ENCODE data around the gene MAD1L1. TPM values are rescaled to one million over a fixed set of nuclear protein-coding genes. Genes with fewer than 3 reads are reported as not detected.

MAD1L1 gene
- total RNA-seq, 1 donor from 2014 or later: 32.7 TPM

DNA sequence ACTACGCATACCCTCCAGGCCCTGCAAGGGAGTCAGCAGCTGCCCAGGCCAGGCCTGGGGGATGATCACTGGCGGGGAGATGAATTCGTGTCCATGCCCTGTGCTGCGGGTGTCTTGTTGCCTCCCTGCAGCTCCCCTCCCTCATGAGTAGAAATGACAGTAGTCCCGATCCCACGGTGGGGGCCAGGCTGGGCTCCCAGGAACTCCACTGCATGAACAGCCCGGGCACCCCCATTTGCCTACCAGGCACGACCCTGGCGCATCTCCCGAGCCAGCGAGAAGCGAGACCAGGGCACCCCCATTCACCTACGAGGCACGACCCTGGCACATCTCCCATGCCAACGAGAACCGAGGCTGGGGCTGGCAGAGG lies 316.2 kb downstream of the MAD1L1 start:
- Mint-ChIP-seq H3K9me3 (ENCODE audit: unreplicated experiment) (no peaks in the 10 kb centered on the region), H3K27me3 (ENCODE audit: unreplicated experiment) (no peaks in the 10 kb centered on the region), H3K4me3 (ENCODE audit: unreplicated experiment) (no peak overlapping the region), H3K36me3 (ENCODE audit: unreplicated experiment) (no peaks in the 10 kb centered on the region), H3K4me1 (ENCODE audit: unreplicated experiment) (peaks cover 10% of the 10 kb centered on the region), H3K27ac (ENCODE audit: unreplicated experiment) (no peak overlapping the region)
- no peak for DNase-seq (ENCODE audit: extremely low spot score, unreplicated experiment)
- TF ChIP-seq, protein P1, sequence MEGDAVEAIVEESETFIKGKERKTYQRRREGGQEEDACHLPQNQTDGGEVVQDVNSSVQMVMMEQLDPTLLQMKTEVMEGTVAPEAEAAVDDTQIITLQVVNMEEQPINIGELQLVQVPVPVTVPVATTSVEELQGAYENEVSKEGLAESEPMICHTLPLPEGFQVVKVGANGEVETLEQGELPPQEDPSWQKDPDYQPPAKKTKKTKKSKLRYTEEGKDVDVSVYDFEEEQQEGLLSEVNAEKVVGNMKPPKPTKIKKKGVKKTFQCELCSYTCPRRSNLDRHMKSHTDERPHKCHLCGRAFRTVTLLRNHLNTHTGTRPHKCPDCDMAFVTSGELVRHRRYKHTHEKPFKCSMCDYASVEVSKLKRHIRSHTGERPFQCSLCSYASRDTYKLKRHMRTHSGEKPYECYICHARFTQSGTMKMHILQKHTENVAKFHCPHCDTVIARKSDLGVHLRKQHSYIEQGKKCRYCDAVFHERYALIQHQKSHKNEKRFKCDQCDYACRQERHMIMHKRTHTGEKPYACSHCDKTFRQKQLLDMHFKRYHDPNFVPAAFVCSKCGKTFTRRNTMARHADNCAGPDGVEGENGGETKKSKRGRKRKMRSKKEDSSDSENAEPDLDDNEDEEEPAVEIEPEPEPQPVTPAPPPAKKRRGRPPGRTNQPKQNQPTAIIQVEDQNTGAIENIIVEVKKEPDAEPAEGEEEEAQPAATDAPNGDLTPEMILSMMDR (IDR thresholded peaks at IDR 0.05): no peak

DNA sequence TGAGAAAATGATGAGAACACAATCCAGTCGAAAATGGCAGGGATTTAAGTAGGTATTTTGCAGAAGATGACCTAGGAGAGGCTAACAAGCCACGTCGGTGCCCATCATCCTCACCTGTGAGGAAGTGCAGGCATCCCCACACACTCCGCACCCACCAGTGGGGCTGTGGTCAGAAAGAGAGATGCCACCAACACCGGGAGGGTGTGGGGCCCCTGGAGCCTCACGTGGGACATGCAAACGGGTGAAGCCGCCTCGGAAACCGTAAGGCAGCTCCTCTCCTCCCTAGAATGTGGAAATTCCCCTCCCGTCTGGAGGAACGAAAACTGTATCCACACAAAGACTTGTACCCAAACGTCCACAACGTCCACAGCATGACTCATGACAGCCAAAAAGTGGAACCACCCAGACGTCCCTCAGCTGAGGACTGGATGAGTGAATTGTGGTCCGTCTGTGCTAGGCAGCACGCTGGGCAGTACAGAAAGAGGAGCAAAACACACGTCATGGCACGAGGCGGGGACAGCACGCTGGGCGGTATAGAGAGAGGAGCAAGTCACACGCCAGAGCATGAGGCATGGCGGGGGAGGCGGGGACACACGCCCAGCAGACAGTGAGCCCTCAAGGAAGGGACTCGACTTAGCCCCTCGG lies 316.7 kb downstream of the MAD1L1 start:
- H3K4me1 Mint-ChIP-seq (ENCODE audit: unreplicated experiment): peaks cover 10% of the 10 kb centered on the region
- no peaks in the 10 kb centered on the region for H3K27me3 Mint-ChIP-seq (ENCODE audit: unreplicated experiment)
- TF ChIP-seq, protein P1 (IDR thresholded peaks at IDR 0.05): no peak
- H3K27ac Mint-ChIP-seq (ENCODE audit: unreplicated experiment): no peak overlapping the region
- no peaks in the 10 kb centered on the region for H3K36me3 Mint-ChIP-seq (ENCODE audit: unreplicated experiment)
- no peak for DNase-seq (ENCODE audit: extremely low spot score, unreplicated experiment)
- H3K9me3 Mint-ChIP-seq (ENCODE audit: unreplicated experiment): no peaks in the 10 kb centered on the region
- H3K4me3 Mint-ChIP-seq (ENCODE audit: unreplicated experiment): no peak overlapping the region

DNA sequence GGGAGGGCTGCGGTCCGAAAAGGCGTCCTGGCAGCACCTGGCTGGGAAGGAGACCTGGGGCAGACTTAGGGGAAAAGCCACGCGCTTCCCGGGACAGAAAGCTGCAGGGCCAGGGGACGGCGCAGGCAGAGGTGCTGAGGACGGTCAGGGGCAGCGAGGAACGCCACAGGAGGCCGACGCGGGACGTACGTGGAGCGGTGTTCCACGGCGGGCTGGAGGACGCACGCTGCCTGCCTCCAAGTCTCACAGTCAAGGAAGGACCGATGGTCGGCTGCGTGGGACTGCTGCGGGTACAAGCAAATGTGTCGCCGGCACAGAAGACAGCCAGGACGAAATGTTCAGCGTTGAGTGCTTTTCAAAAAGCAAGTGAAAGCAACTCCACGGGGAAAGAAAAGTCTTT lies 317.4 kb downstream of the MAD1L1 start:
- no peak for DNase-seq (ENCODE audit: extremely low spot score, unreplicated experiment)
- H3K27ac Mint-ChIP-seq (ENCODE audit: unreplicated experiment): no peak overlapping the region
- no peaks in the 10 kb centered on the region for H3K27me3 Mint-ChIP-seq (ENCODE audit: unreplicated experiment)
- no peak overlapping the region for H3K4me3 Mint-ChIP-seq (ENCODE audit: unreplicated experiment)
- H3K9me3 Mint-ChIP-seq (ENCODE audit: unreplicated experiment): no peaks in the 10 kb centered on the region
- peaks cover 10% of the 10 kb centered on the region for H3K4me1 Mint-ChIP-seq (ENCODE audit: unreplicated experiment)
- TF ChIP-seq, protein P1 (IDR thresholded peaks at IDR 0.05): no peak
- no peaks in the 10 kb centered on the region for H3K36me3 Mint-ChIP-seq (ENCODE audit: unreplicated experiment)

DNA sequence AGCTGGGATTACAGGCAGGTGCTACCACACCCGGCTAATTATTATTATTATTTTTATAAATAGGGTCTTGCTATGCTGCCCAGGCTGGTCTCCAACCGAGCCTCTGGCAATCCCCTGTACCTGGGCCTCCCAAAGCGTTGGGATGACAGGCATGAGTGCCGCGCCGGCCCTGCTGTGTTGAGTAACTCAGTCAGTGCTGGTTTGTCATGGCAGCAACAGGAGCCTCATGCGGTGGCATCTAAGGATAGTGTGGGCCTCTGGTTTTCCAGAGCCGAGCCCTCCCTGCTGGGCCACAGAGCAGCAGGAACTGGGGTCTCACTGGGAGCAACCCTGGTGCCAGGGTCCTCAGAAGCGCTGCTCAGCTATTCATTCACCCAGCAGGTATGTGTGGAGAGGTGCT lies 318.0 kb downstream of the MAD1L1 start:
- TF ChIP-seq, protein P1 (IDR thresholded peaks at IDR 0.05): no peak
- H3K27ac Mint-ChIP-seq (ENCODE audit: unreplicated experiment): no peak overlapping the region
- no peak overlapping the region for H3K4me3 Mint-ChIP-seq (ENCODE audit: unreplicated experiment)
- DNase-seq (ENCODE audit: extremely low spot score, unreplicated experiment): no peak
- H3K27me3 Mint-ChIP-seq (ENCODE audit: unreplicated experiment): no peaks in the 10 kb centered on the region
- H3K4me1 Mint-ChIP-seq (ENCODE audit: unreplicated experiment): peaks cover 5% of the 10 kb centered on the region
- no peaks in the 10 kb centered on the region for H3K36me3 Mint-ChIP-seq (ENCODE audit: unreplicated experiment)
- no peaks in the 10 kb centered on the region for H3K9me3 Mint-ChIP-seq (ENCODE audit: unreplicated experiment)

DNA sequence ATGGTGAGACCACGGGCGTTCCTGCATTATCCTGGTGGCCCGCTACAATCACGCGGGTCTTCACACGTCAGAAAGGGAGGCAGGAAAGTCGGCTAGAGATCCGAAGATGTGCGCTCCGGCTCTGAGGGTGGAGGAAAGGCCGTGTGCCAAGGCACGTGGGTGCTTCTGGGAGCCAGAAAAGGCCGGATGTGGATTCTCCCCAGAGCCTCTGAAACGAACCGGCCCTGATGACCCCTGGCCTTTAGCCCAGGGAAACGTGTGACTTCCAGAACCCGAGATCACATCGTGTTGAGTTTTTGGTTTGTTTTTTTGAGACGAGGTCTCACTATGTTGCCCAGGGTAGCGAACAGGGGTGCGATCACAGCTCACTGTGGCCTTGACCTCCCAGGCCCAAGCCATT lies 318.4 kb downstream of the MAD1L1 start:
- Mint-ChIP-seq H3K4me1 (ENCODE audit: unreplicated experiment) (peaks cover 1% of the 10 kb centered on the region), H3K27ac (ENCODE audit: unreplicated experiment) (no peak overlapping the region), H3K4me3 (ENCODE audit: unreplicated experiment) (no peak overlapping the region), H3K36me3 (ENCODE audit: unreplicated experiment) (no peaks in the 10 kb centered on the region), H3K27me3 (ENCODE audit: unreplicated experiment) (no peaks in the 10 kb centered on the region), H3K9me3 (ENCODE audit: unreplicated experiment) (no peaks in the 10 kb centered on the region)
- DNase-seq (ENCODE audit: extremely low spot score, unreplicated experiment): no peak
- TF ChIP-seq, protein P1 (IDR thresholded peaks at IDR 0.05): no peak

Data from osteocyte (in vitro differentiated cells).